Measurements from ENCODE around the gene CALD1. TPM values are rescaled to one million over a fixed set of nuclear protein-coding genes. Genes with fewer than 3 reads are reported as not detected.

CALD1 gene
- total RNA-seq, 1 donor: 3,507 TPM

DNA sequence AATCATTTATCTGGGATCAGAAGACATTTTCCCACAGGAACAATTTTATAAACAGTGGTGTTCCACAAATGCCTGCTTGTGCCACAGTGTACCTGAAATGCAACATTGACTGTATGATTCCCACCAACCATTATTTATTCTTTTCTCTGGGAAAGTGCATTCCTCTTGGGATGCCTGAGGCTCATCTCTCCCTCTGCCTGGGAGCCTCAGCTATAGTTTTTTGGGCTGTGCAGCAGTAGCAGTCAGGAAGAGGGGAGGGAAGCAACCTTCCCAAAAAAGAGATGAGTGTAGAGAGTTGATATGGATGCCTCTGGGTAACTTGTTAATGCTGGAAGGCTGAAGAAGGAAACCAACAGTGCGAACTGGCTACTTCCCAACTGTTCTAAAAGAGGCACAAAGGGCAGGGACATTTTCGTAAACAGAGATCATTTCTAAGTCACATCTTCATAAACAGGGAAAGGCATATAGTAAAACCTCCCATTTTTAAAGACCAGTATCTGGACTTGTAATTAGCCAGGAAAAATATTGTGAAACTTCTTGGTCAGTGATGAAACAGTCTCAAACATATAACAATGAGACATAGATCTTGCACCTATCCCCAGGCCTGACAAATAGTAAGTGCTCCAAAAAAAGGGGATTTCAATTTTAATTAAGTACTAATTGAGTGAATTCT is 1.4 kb upstream of the CALD1 start:
- TF ChIP-seq, protein P1, sequence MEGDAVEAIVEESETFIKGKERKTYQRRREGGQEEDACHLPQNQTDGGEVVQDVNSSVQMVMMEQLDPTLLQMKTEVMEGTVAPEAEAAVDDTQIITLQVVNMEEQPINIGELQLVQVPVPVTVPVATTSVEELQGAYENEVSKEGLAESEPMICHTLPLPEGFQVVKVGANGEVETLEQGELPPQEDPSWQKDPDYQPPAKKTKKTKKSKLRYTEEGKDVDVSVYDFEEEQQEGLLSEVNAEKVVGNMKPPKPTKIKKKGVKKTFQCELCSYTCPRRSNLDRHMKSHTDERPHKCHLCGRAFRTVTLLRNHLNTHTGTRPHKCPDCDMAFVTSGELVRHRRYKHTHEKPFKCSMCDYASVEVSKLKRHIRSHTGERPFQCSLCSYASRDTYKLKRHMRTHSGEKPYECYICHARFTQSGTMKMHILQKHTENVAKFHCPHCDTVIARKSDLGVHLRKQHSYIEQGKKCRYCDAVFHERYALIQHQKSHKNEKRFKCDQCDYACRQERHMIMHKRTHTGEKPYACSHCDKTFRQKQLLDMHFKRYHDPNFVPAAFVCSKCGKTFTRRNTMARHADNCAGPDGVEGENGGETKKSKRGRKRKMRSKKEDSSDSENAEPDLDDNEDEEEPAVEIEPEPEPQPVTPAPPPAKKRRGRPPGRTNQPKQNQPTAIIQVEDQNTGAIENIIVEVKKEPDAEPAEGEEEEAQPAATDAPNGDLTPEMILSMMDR (IDR thresholded peaks at IDR 0.05; ENCODE audit: insufficient read depth, low read depth, low read length): no peak
- H3K4me3 ChIP-seq (ENCODE audit: low read depth, low read length): no peak overlapping the region
- peak; percentile 92 for DNase-seq (ENCODE audit: low read depth)

DNA sequence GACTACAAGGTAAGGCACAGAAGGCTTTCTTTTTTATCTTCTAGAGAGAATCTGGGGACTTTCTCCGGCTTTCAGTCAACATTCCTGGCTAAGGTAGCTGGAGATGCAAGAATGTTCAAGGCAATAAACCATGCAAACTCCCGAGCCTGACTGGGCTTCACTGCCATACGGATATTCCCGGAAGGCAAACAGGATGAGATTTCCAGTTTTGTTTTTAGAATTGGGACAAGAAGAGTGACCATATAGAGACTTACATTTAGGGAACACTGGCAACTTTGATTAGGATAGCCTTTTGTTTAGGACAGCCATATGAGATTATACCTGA is 269 bp downstream of the CALD1 start:
- TF ChIP-seq, protein P1 (IDR thresholded peaks at IDR 0.05; ENCODE audit: insufficient read depth, low read depth, low read length): no peak
- H3K4me3 ChIP-seq (ENCODE audit: low read depth, low read length): peak overlapping the region; percentile 100
- DNase-seq (ENCODE audit: low read depth): no peak

DNA sequence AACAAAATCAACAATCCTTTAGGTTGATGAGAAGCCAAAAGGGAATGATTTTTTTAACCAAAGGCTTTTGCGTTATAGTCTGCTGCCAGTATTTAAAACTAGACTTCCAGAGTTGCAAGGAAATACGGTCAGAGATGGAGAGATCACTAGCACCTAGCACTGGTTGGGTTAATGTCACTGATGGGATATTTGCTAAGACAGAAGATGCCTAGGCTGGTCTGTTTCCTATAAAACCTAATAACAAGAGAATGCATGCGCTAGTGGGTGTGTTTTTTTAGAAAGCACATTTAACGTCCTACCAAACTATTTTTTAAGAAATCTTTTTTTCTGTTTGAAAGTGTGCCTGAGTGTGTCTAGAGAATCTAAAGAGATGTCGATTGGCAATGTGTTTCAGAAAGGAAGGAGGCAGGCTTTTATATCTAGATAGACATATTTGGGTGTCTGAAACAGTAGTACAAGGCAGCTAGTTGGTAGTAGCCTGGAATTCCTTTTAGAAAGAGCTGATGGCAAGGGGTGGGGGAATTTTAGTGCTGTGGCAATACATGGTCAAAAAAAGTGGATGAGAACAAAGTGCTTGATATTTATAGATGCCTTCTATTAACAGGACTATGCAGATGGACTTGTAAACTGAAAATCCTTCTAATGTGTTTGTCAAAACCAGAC is 863 bp downstream of the CALD1 start:
- H3K4me3 ChIP-seq (ENCODE audit: low read depth, low read length): peak overlapping the region; percentile 100
- DNase-seq (ENCODE audit: low read depth): peak; percentile 30
- TF ChIP-seq, protein P1 (IDR thresholded peaks at IDR 0.05; ENCODE audit: insufficient read depth, low read depth, low read length): no peak

DNA sequence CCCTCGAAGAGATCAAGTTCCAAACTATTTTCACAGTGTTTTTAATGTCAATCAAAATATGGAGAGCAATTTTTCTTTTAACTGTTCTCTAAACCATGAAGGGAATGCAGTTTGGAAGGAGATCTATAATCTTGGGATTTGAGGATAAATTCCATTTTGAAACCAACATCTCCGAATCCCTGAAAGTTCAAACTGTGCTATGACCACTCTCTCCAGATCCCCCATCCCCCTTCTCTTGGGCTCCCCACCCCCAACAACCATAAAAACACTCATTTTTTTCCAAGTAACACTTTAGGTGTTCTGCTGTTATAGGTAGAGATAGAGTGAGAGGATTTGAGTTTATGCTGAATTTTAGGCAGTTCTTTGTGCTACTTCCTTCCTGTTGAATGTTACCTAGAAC is 1.7 kb downstream of the CALD1 start:
- TF ChIP-seq, protein P1 (IDR thresholded peaks at IDR 0.05; ENCODE audit: insufficient read depth, low read depth, low read length): no peak
- DNase-seq (ENCODE audit: low read depth): peak; percentile 28
- H3K4me3 ChIP-seq (ENCODE audit: low read depth, low read length): peak overlapping the region; percentile 100

DNA sequence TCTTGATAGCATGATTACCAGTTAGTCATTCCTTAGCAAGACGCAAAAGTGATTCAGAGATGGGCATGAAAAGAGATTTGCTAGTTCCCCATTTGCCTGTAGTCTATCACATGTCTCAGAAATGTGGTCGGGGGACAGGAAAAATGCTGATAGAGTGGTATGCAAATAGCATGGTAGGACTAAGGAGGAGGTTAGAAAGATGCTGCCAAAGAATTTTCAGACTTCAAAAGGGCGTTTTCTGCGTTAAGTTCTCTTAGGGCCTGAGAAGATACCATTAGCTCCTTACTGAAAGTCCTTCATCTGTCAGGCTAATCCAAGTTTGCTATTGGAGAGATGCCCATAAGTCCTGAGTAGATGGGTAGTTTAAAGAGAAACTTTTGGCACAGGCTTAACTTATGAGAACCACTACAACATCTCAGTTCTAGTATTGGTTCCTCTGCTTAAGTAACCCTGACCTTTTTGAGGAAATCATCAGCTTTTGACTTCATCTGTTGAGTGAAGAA is 2.7 kb downstream of the CALD1 start:
- peak; percentile 45 for DNase-seq (ENCODE audit: low read depth)
- TF ChIP-seq, protein P1 (IDR thresholded peaks at IDR 0.05; ENCODE audit: insufficient read depth, low read depth, low read length): no peak
- H3K4me3 ChIP-seq (ENCODE audit: low read depth, low read length): peak overlapping the region; percentile 100

DNA sequence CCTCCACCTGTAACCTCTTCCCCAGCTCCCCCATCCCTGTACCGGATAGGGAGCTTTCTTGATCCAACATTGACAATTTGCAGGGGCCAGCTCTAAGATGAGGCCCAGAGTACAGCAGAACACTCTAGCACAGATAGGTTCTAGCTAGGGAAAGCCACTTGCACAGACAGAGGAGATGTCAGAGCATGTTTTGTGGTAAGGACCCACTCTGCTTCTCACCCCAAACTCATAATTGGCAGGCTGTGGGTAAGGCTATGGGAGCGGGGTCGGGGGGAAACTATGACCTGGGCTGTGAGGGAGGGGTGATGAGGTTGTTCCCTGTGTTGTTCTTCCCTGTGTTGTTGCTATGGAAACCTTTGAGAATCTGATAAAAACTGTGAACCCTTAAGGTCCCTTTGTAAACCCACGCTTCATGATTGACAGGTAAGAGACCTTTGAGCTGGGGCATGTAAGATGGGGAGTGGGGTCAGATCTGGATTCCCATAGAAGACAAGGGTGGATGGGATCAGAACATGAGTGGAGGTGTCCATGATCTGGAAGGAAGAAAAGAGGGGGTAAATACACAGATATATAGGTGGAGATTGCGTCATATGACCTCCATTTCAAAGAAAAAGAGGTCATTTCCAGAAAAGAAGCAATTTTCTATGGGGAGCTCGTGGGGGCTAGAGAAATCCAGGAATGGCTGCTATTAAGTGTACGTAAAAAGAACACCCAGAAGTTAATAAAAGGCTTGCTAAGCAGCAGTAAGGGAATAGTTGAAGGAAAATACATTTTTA is 4.0 kb downstream of the CALD1 start:
- TF ChIP-seq, protein P1 (IDR thresholded peaks at IDR 0.05; ENCODE audit: insufficient read depth, low read depth, low read length): no peak
- peak; percentile 18 for DNase-seq (ENCODE audit: low read depth)
- H3K4me3 ChIP-seq (ENCODE audit: low read depth, low read length): peak overlapping the region; percentile 100

Data from fibroblast of villous mesenchyme (primary cell).